LNCaP clone FGC (cell line): ENCODE results near the gene RHBDL3.
A peak's percentile ranks its signal among the peaks of the same experiment; 100 is the strongest.
"Not testable (repeated sequence)": the region's sequence is repeated elsewhere in the genome, so short reads cannot be mapped to it uniquely, and the experiment has no call there.

Experiments used
- DNase-seq: peaks from one replicate; pipeline ENCODE4 v3.0.0-alpha.2; 2011; ENCODE audit warnings: low read depth
- H3K4me3 ChIP-seq: 2 replicates; pipeline ENCODE4 v1.5.1; 2011; ENCODE audit warnings: mild to moderate bottlenecking, low read depth, low read length, control low read depth
- CTCF ChIP-seq: IDR thresholded peaks from 2 replicates; pipeline ENCODE4 v1.5.1; 2012; ENCODE audit warnings: mild to moderate bottlenecking; ENCODE audit not compliant: control insufficient read depth, insufficient read depth; ENCODE audit errors: extremely low read depth

RHBDL3 gene

GRCh38 chr17:32319548-32319905, 53.9 kb downstream of the RHBDL3 start:
- peak; percentile 91 for TF ChIP-seq CTCF
- DNase-seq = no peak

GRCh38 chr17:32320080-32320479, 54.4 kb downstream of the RHBDL3 start:
- not testable (repeated sequence) for DNase-seq

More at GRCh38 chr17:32319548-32319905, 53.9 kb downstream of the RHBDL3 start:
- H3K4me3 ChIP-seq = no peak overlapping the region

GRCh38 chr17:32320847-32321246, 55.2 kb downstream of the RHBDL3 start:
- no peak overlapping the region for H3K4me3 ChIP-seq
- no peak for DNase-seq
- no peak for TF ChIP-seq CTCF

More at GRCh38 chr17:32320080-32320479, 54.4 kb downstream of the RHBDL3 start:
- not testable (repeated sequence) for H3K4me3 ChIP-seq

GRCh38 chr17:32323046-32323445, 57.4 kb downstream of the RHBDL3 start:
- no peak for TF ChIP-seq CTCF
- DNase-seq = no peak

GRCh38 chr17:32323811-32324491, 58.3 kb downstream of the RHBDL3 start:
- no peak for DNase-seq
- TF ChIP-seq CTCF = no peak
- no peak overlapping the region for H3K4me3 ChIP-seq

More at GRCh38 chr17:32323046-32323445, 57.4 kb downstream of the RHBDL3 start:
- H3K4me3 ChIP-seq = no peak overlapping the region

- no peak for DNase-seq
- no peak for TF ChIP-seq CTCF
These were observed 62.3 kb downstream of the RHBDL3 start for GRCh38 chr17:32327911-32328310.

GRCh38 chr17:32330147-32330546, 64.5 kb downstream of the RHBDL3 start:
- no peak for TF ChIP-seq CTCF
- DNase-seq = no peak

More at GRCh38 chr17:32327911-32328310, 62.3 kb downstream of the RHBDL3 start:
- no peak overlapping the region for H3K4me3 ChIP-seq

More at GRCh38 chr17:32330147-32330546, 64.5 kb downstream of the RHBDL3 start:
- no peak overlapping the region for H3K4me3 ChIP-seq
